Measurements from ENCODE around the gene DDX31.

- TF ChIP-seq GABPA (IDR thresholded peaks at IDR 0.05; ENCODE audit: low read depth), result no peak
- no peak for TF ChIP-seq CTCF (IDR thresholded peaks at IDR 0.05; ENCODE audit: insufficient read depth, low read length)
- TF ChIP-seq SPI1 (IDR thresholded peaks at IDR 0.05; ENCODE audit: borderline replicate concordance, low read depth), result no peak
Observed at GRCh38 chr9:132610661-132611060, 59.1 kb downstream of the DDX31 start.
